Effector memory CD4-positive, alpha-beta T cell (primary cell): ENCODE measurements around the gene KLK2.

Source experiments
- DNase-seq, 3 donors: peaks; one replicate each; pipeline ENCODE4 v3.0.0-alpha.2; 2020
- H3K27ac ChIP-seq: 2 replicates; pipeline ENCODE4 v1.7.0; 2013; ENCODE audit warnings: mild to moderate bottlenecking, low read length, moderate library complexity; ENCODE audit not compliant: insufficient read depth, poor library complexity, severe bottlenecking
- H3K27me3 ChIP-seq: replicated peaks from 2 replicates; pipeline ENCODE4 v1.7.0; 2013; ENCODE audit warnings: mild to moderate bottlenecking, low read length; ENCODE audit not compliant: insufficient read depth, control insufficient read depth, poor library complexity, severe bottlenecking
- H3K36me3 ChIP-seq: 2 replicates; pipeline ENCODE4 v1.7.0; 2013; ENCODE audit warnings: mild to moderate bottlenecking, low read length, moderate library complexity; ENCODE audit not compliant: control insufficient read depth, insufficient read depth
- H3K4me1 ChIP-seq: 2 replicates; pipeline ENCODE4 v1.7.0; 2013; ENCODE audit warnings: low read length, mild to moderate bottlenecking; ENCODE audit not compliant: control insufficient read depth, insufficient read depth, poor library complexity, severe bottlenecking
- H3K4me3 ChIP-seq: 2 replicates; pipeline ENCODE4 v1.7.0; 2013; ENCODE audit warnings: low read length, low read depth, mild to moderate bottlenecking; ENCODE audit not compliant: insufficient read depth, poor library complexity, severe bottlenecking
- H3K9me3 ChIP-seq: 2 replicates; pipeline ENCODE4 v1.7.0; 2013; ENCODE audit warnings: mild to moderate bottlenecking, low read length, moderate library complexity; ENCODE audit not compliant: control insufficient read depth

Gene KLK2

DNA sequence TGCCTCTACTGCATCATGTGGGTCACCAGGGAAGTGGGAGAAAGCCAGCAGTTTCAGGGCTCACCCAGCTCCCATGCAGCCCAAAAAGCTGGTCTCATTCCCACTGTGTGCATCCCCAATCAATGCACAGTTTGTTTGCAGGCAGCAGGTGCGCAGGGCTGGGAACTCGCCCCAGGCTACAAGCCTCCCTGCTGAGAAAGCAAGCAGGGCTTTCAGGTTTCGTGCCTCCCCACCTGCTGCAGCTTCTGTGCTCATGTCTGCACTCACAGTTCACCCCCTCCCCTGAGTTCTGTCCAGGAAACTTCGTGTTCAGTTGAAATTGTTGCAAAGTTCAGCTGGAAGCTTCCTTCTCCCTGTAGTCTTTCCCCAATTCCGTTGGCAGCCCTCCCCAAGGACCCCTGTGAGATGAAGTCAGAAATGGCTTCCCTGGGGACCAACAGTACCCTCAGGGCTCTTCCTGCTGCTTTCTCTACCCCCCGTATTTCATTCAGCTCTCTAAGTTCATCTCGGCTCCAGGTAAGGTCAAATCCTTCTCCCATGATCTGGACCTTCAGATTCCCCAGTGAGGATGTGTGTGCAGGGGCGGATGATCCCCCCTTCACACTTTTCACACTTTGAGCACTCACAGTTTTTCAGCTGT, 28.8 kb upstream of the KLK2 start:
- H3K4me3 ChIP-seq: no peak overlapping the region
- H3K27me3 ChIP-seq: no peaks in the 10 kb centered on the region
- H3K27ac ChIP-seq: no peak overlapping the region
- H3K4me1 ChIP-seq: no peaks in the 10 kb centered on the region
- H3K9me3 ChIP-seq: no peaks in the 10 kb centered on the region
- no peak for DNase-seq
- no peaks in the 10 kb centered on the region for H3K36me3 ChIP-seq

DNA sequence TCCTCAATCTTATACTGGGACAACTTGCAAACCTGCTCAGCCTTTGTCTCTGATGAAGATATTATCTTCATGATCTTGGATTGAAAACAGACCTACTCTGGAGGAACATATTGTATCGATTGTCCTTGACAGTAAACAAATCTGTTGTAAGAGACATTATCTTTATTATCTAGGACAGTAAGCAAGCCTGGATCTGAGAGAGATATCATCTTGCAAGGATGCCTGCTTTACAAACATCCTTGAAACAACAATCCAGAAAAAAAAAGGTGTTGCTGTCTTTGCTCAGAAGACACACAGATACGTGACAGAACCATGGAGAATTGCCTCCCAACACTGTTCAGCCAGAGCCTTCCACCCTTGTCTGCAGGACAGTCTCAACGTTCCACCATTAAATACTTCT, 22.5 kb upstream of the KLK2 start:
- no peaks in the 10 kb centered on the region for H3K27me3 ChIP-seq
- no peaks in the 10 kb centered on the region for H3K9me3 ChIP-seq
- no peaks in the 10 kb centered on the region for H3K36me3 ChIP-seq
- DNase-seq: no peak
- H3K4me3 ChIP-seq: no peak overlapping the region
- no peak overlapping the region for H3K27ac ChIP-seq
- no peaks in the 10 kb centered on the region for H3K4me1 ChIP-seq

DNA sequence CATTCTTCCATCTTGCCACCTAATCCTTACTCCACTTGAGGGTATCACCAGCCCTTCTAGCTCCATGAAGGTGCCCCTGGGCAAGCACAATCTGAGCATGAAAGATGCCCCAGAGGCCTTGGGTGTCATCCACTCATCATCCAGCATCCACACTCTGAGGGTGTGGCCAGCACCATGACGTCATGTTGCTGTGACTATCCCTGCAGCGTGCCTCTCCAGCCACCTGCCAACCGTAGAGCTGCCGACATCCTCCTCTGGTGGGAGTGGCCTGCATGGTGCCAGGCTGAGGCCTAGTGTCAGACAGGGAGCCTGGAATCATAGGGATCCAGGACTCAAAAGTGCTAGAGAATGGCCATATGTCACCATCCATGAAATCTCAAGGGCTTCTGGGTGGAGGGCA, 21.6 kb upstream of the KLK2 start:
- no peaks in the 10 kb centered on the region for H3K36me3 ChIP-seq

DNA sequence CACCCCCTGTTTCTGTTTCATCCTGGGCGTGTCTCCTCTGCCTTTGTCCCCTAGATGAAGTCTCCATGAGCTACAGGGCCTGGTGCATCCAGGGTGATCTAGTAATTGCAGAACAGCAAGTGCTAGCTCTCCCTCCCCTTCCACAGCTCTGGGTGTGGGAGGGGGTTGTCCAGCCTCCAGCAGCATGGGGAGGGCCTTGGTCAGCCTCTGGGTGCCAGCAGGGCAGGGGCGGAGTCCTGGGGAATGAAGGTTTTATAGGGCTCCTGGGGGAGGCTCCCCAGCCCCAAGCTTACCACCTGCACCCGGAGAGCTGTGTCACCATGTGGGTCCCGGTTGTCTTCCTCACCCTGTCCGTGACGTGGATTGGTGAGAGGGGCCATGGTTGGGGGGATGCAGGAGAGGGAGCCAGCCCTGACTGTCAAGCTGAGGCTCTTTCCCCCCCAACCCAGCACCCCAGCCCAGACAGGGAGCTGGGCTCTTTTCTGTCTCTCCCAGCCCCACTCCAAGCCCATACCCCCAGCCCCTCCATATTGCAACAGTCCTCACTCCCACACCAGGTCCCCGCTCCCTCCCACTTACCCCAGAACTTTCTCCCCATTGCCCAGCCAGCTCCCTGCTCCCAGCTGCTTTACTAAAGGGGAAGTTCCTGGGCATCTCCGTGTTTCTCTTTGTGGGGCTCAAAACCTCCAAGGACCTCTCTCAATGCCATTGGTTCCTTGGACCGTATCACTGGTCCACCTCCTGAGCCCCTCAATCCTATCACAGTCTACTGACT, 18.4 kb upstream of the KLK2 start, which contains the start of gene KLK3:
TSS of gene KLK3 (plus strand) at position 280 of the 775 bp plus-strand sequence. CDS start at position 321, 41 bp downstream.
- H3K9me3 ChIP-seq: no peaks in the 10 kb centered on the region
- H3K27ac ChIP-seq: no peak within 1 kb of the TSS
- no peaks in the 10 kb centered on the region for H3K4me1 ChIP-seq
- H3K27me3 ChIP-seq: no peaks in the 10 kb centered on the region
- H3K36me3 ChIP-seq: no peaks in the 10 kb centered on the region
- no peak within 1 kb of the TSS for H3K4me3 ChIP-seq
- DNase-seq: no peak

More for the DNA sequence above, 21.6 kb upstream of the KLK2 start:
- Histone ChIP-seq H3K27me3 (no peaks in the 10 kb centered on the region), H3K9me3 (no peaks in the 10 kb centered on the region), H3K4me1 (no peaks in the 10 kb centered on the region), H3K4me3 (no peak overlapping the region), H3K27ac (no peak overlapping the region)
- no peak for DNase-seq

DNA sequence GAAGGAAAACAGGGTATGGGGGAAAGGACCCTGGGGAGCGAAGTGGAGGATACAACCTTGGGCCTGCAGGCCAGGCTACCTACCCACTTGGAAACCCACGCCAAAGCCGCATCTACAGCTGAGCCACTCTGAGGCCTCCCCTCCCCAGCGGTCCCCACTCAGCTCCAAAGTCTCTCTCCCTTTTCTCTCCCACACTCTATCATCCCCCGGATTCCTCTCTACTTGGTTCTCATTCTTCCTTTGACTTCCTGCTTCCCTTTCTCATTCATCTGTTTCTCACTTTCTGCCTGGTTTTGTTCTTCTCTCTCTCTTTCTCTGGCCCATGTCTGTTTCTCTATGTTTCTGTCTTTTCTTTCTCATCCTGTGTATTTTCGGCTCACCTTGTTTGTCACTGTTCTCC, 15.9 kb upstream of the KLK2 start:
- Histone ChIP-seq H3K4me1 (no peaks in the 10 kb centered on the region), H3K4me3 (no peak overlapping the region), H3K27ac (no peak overlapping the region), H3K9me3 (no peaks in the 10 kb centered on the region), H3K36me3 (no peaks in the 10 kb centered on the region), H3K27me3 (no peaks in the 10 kb centered on the region)
- DNase-seq: no peak

DNA sequence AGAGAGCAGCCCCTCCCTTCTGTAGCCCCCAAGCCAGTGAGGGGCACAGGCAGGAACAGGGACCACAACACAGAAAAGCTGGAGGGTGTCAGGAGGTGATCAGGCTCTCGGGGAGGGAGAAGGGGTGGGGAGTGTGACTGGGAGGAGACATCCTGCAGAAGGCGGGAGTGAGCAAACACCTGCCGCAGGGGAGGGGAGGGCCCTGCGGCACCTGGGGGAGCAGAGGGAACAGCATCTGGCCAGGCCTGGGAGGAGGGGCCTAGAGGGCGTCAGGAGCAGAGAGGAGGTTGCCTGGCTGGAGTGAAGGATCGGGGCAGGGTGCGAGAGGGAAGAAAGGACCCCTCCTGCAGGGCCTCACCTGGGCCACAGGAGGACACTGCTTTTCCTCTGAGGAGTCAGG, 14.4 kb upstream of the KLK2 start:
- no peak overlapping the region for H3K4me3 ChIP-seq
- no peak for DNase-seq
- H3K27ac ChIP-seq: no peak overlapping the region
- no peaks in the 10 kb centered on the region for H3K4me1 ChIP-seq
- no peaks in the 10 kb centered on the region for H3K27me3 ChIP-seq
- no peaks in the 10 kb centered on the region for H3K9me3 ChIP-seq
- no peaks in the 10 kb centered on the region for H3K36me3 ChIP-seq

DNA sequence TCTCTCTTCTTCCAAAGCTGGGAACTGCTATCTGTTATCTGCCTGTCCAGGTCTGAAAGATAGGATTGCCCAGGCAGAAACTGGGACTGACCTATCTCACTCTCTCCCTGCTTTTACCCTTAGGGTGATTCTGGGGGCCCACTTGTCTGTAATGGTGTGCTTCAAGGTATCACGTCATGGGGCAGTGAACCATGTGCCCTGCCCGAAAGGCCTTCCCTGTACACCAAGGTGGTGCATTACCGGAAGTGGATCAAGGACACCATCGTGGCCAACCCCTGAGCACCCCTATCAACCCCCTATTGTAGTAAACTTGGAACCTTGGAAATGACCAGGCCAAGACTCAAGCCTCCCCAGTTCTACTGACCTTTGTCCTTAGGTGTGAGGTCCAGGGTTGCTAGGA, 13.4 kb upstream of the KLK2 start:
- Histone ChIP-seq H3K36me3 (no peaks in the 10 kb centered on the region), H3K4me1 (no peaks in the 10 kb centered on the region), H3K9me3 (no peaks in the 10 kb centered on the region), H3K27me3 (no peaks in the 10 kb centered on the region), H3K27ac (no peak overlapping the region), H3K4me3 (no peak overlapping the region)
- no peak for DNase-seq

DNA sequence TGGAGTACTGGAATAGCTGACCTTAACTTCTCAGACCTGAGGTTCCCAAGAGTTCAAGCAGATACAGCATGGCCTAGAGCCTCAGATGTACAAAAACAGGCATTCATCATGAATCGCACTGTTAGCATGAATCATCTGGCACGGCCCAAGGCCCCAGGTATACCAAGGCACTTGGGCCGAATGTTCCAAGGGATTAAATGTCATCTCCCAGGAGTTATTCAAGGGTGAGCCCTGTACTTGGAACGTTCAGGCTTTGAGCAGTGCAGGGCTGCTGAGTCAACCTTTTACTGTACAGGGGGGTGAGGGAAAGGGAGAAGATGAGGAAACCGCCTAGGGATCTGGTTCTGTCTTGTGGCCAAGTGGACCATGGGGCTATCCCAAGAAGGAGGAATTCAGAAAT, 12.2 kb upstream of the KLK2 start:
- Histone ChIP-seq H3K27ac (no peak overlapping the region), H3K27me3 (no peaks in the 10 kb centered on the region), H3K36me3 (no peaks in the 10 kb centered on the region), H3K4me1 (no peaks in the 10 kb centered on the region), H3K9me3 (no peaks in the 10 kb centered on the region), H3K4me3 (no peak overlapping the region)
- no peak for DNase-seq

DNA sequence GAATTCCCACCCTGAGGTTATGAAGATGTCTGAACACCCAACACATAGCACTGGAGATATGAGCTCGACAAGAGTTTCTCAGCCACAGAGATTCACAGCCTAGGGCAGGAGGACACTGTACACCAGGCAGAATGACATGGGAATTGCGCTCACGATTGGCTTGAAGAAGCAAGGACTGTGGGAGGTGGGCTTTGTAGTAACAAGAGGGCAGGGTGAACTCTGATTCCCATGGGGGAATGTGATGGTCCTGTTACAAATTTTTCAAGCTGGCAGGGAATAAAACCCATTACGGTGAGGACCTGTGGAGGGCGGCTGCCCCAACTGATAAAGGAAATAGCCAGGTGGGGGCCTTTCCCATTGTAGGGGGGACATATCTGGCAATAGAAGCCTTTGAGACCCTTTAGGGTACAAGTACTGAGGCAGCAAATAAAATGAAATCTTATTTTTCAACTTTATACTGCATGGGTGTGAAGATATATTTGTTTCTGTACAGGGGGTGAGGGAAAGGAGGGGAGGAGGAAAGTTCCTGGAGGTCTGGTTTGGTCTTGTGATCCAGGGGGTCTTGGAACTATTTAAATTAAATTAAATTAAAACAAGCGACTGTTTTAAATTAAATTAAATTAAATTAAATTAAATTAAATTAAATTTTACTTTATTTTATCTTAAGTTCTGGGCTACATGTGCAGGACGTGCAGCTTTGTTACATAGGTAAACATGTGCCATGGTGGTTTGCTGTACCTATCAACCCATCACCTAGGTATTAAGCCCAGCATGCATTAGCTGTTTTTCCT, 11.5 kb upstream of the KLK2 start:
- no peaks in the 10 kb centered on the region for H3K36me3 ChIP-seq
- no peak overlapping the region for H3K4me3 ChIP-seq
- H3K9me3 ChIP-seq: no peaks in the 10 kb centered on the region
- no peaks in the 10 kb centered on the region for H3K27me3 ChIP-seq
- no peak overlapping the region for H3K27ac ChIP-seq
- no peaks in the 10 kb centered on the region for H3K4me1 ChIP-seq
- DNase-seq: no peak

DNA sequence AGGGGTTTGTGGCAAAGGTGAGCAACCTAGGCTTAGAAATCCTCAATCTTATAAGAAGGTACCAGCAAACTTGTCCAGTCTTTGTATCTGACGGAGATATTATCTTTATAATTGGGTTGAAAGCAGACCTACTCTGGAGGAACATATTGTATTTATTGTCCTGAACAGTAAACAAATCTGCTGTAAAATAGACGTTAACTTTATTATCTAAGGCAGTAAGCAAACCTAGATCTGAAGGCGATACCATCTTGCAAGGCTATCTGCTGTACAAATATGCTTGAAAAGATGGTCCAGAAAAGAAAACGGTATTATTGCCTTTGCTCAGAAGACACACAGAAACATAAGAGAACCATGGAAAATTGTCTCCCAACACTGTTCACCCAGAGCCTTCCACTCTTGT, 3.8 kb upstream of the KLK2 start:
- no peak overlapping the region for H3K4me3 ChIP-seq
- H3K4me1 ChIP-seq: no peaks in the 10 kb centered on the region
- no peak for DNase-seq
- H3K27ac ChIP-seq: no peak overlapping the region
- H3K27me3 ChIP-seq: peaks cover under 1% of the 10 kb centered on the region
- H3K36me3 ChIP-seq: no peaks in the 10 kb centered on the region
- H3K9me3 ChIP-seq: no peaks in the 10 kb centered on the region
